K562 (cell line): ENCODE measurements around the gene EZH1. TPM values are rescaled to one million over a fixed set of nuclear protein-coding genes. Genes with fewer than 3 reads are reported as not detected.

Experiments
- ATAC-seq: fragments of 200-7000 bp; cut with Tn5 transposase; 3 replicates; pipeline ENCODE4 v1.9.1; 2020; ENCODE audit warnings: moderate library complexity
- BruUV-seq: library from RNA; stranded (reverse); fragments of 400-500 nt; replicated peaks from 2 replicates; lab custom pipeline; 2021; lab: Mats Ljungman, UMichigan
- CTCF ChIA-PET: fragments of 300-600 bp; formaldehyde crosslinking; extraction: SDS; loops from one replicate; lab custom pipeline; 2021; ENCODE audit warnings: low intra/inter-chr PET ratio; lab: Yijun Ruan, JAX
- POLR2A ChIA-PET: fragments of 300-600, 350-650 bp; sonication (Branson Sonifier 250); formaldehyde crosslinking; extraction: SDS; loops from one replicate; lab custom pipeline; 2021; ENCODE audit warnings: antibody characterized with exemption, inconsistent platforms; lab: Yijun Ruan, JAX
- DNase-seq, 4 experiments: peaks; one replicate each; pipeline versions ENCODE4 v3.0.0 to v3.0.0-alpha.2; 2011 to 2018; ENCODE audit warnings: low spot score in 3 of 4, mixed read lengths in 3 of 4; ENCODE audit errors: extremely low read depth in 1 of 4
- FAIRE-seq: peaks from 2 replicates; lab custom pipeline; 2011; peaks lifted over from hg19 to GRCh38; lab: Jason Lieb, UNC
- H2AFZ ChIP-seq: 2 replicates; pipeline ENCODE4 v1.6.0; 2011; ENCODE audit warnings: low read depth, low read length, control low read depth, inconsistent platforms
- H3K27ac ChIP-seq: fragments of 200-600 bp; 3 replicates; pipeline ENCODE4 v1.8.0; 2011; ENCODE audit warnings: low read depth, mild to moderate bottlenecking, control low read depth, inconsistent platforms, low read length, moderate library complexity, mixed read lengths; ENCODE audit errors: extremely low read depth
- H3K27me3 ChIP-seq, 2 experiments: fragments of 300-600 bp in 1 of 2; 2 replicates in 1 of 2; 3 replicates in 1 of 2; pipeline versions ENCODE4 v1.6.0 to v1.8.0; 2011; ENCODE audit warnings: inconsistent platforms in 2 of 2, low read length in 2 of 2, mild to moderate bottlenecking in 1 of 2, mixed read lengths in 1 of 2, moderate library complexity in 1 of 2; ENCODE audit not compliant: control insufficient read depth in 2 of 2, insufficient read depth in 2 of 2
- H3K36me3 ChIP-seq: fragments of 300-600 bp; 3 replicates; pipeline ENCODE4 v1.8.0; 2011; ENCODE audit warnings: mild to moderate bottlenecking, low read length, inconsistent platforms; ENCODE audit not compliant: control insufficient read depth, insufficient read depth
- H3K4me1 ChIP-seq, 2 experiments: fragments of 200-600 bp in 1 of 2; replicated peaks in 1 of 2; 2 replicates in 1 of 2; 3 replicates in 1 of 2; pipeline versions ENCODE4 v1.5.1 to v1.8.0; 2011; ENCODE audit warnings: inconsistent platforms in 2 of 2, low read length in 2 of 2, mild to moderate bottlenecking in 1 of 2, mixed read lengths in 1 of 2, moderate library complexity in 1 of 2; ENCODE audit not compliant: control insufficient read depth in 2 of 2, insufficient read depth in 2 of 2
- H3K4me2 ChIP-seq: 2 replicates; pipeline ENCODE4 v1.6.1; 2011; ENCODE audit warnings: low read length, control low read depth, inconsistent platforms, mixed read lengths; ENCODE audit not compliant: insufficient read depth
- H3K4me3 ChIP-seq: fragments of 200-600 bp; sonication (generic), shearing (Covaris generic); 2 replicates; pipeline ENCODE4 v1.5.1; 2016; ENCODE audit warnings: control low read depth, inconsistent platforms
- H3K79me2 ChIP-seq: fragments of 200-600 bp; 3 replicates; pipeline ENCODE4 v1.8.0; 2011; ENCODE audit warnings: low read length, inconsistent platforms; ENCODE audit not compliant: control insufficient read depth, insufficient read depth
- H3K9ac ChIP-seq, 2 experiments: 2 replicates each; pipeline versions ENCODE4 v1.6.0 to v1.6.1; 2011; ENCODE audit warnings: low read depth in 2 of 2, low read length in 2 of 2, control low read depth in 1 of 2, inconsistent platforms in 1 of 2, mild to moderate bottlenecking in 1 of 2, mixed read lengths in 1 of 2; ENCODE audit not compliant: insufficient read depth in 1 of 2
- H3K9me1 ChIP-seq: one replicate; pipeline ENCODE4 v1.6.0; 2011; ENCODE audit warnings: inconsistent platforms, mild to moderate bottlenecking, low read length, moderate library complexity; ENCODE audit not compliant: control insufficient read depth, insufficient read depth
- H3K9me3 ChIP-seq: replicated peaks from 2 replicates; pipeline ENCODE4 v1.5.1; 2011; ENCODE audit warnings: low read depth, low read length, inconsistent platforms; ENCODE audit not compliant: control insufficient read depth, insufficient read depth
- H4K20me1 ChIP-seq: replicated peaks from 2 replicates; pipeline ENCODE4 v1.6.1; 2011; ENCODE audit warnings: low read length, inconsistent platforms, mixed read lengths; ENCODE audit not compliant: control insufficient read depth, insufficient read depth
- ESRRA ChIP-seq: fragments of 450-650 bp; IDR thresholded peaks from 2 replicates; pipeline ENCODE4 v1.6.1; 2014; ENCODE audit warnings: low read depth, mild to moderate bottlenecking, moderate library complexity, borderline replicate concordance
- HNRNPH1 ChIP-seq: fragments of 200-400 bp; formaldehyde crosslinking; optimal IDR thresholded peaks from 2 replicates; pipeline ENCODE3; 2017; ENCODE audit warnings: low read depth, mild to moderate bottlenecking, low read length, moderate library complexity
- HNRNPUL1 ChIP-seq: fragments of 200-400 bp; formaldehyde crosslinking; IDR thresholded peaks from 2 replicates; pipeline ENCODE4 v1.6.1; 2017; ENCODE audit warnings: low read length
- POLR2AphosphoS2 ChIP-seq: IDR thresholded peaks from 2 replicates; pipeline ENCODE4 v1.6.1; 2012; ENCODE audit warnings: low read length, improper control_type of control experiment
- SNAPC5 ChIP-seq: fragments of 250-450 bp; sonication (Bioruptor Pico); IDR thresholded peaks from 2 replicates; pipeline ENCODE4 v1.8.0; 2021; ENCODE audit warnings: moderate library complexity, mild to moderate bottlenecking, inconsistent platforms
- ZNF3 ChIP-seq: fragments of 250-450 bp; sonication (Bioruptor Pico); IDR thresholded peaks from 2 replicates; pipeline ENCODE4 v1.5.0; 2021; ENCODE audit warnings: mild to moderate bottlenecking, moderate library complexity
- WGBS: fragments of 100-300 bp; shearing (Covaris generic); methylation state at CpG from one replicate; pipeline ENCODE4 v1.1.6; 2016; ENCODE audit warnings: low coverage, mixed read lengths; ENCODE audit not compliant: insufficient coverage; ENCODE audit errors: missing lambda C conversion rate; 5-methylcytosine and 5-hydroxymethylcytosine counted together
- in situ Hi-C: fragments of 300-500 bp; cut with MboI; formaldehyde crosslinking; loops from 4 replicates; pipeline ENCODE4 v1.15.0; 2018; ENCODE audit warnings: inconsistent platforms, mixed read lengths
- intact Hi-C: fragments of 100-400 bp; cut with micrococcal nuclease; formaldehyde crosslinking; loops from 2 replicates; pipeline ENCODE4 v1.14.2; 2022
- polyA plus RNA-seq, 8 experiments: library from polyadenylated mRNA; depleted of rRNA in 4 of 8; stranded (reverse) in 5 of 8; unstranded in 3 of 8; fragments of >200 nt; fragmentation: Nextera tagmentation in 2 of 8; fragmentation: Illumina TruSeq in 1 of 8; extraction: Ambion mirVana in 2 of 8; extraction: Trizol in 1 of 8; gene quantifications; 2 replicates each; pipeline versions ENCODE4 v1.2.1 to v1.2.3, GENCODE V29; 2011 to 2014; ENCODE audit warnings: inconsistent platforms in 1 of 8, missing spikeins in 1 of 8
- total RNA-seq, 7 experiments: library from RNA; depleted of rRNA in 6 of 7; stranded (reverse); fragments of >200 nt in 6 of 7; fragmentation: Illumina TruSeq in 2 of 7; extraction: Trizol in 2 of 7; gene quantifications; 2 replicates each; pipeline versions ENCODE4 v1.2.1 to v1.2.3, GENCODE V29; 2011 to 2021; ENCODE audit warnings: low replicate concordance in 1 of 7

Gene EZH1
- total and polyA plus RNA-seq, 9 of the 15 experiments (the other 6 are each of a cell fraction or from before 2014, with no cell fraction given) = 8.6 to 40.8 (median 22.9) TPM

- peaks cover 44% of the 10 kb centered on the region; the same call in 2 of the 3 replicates for H3K36me3 ChIP-seq
- FAIRE-seq (no peak), ATAC-seq (no peak; the same call in 2 of the 3 replicates), DNase-seq (no peak)
- H3K9me1 ChIP-seq = no peaks in the 10 kb centered on the region
- no peaks in the 10 kb centered on the region for H4K20me1 ChIP-seq
- peak overlapping the region in 1 of 2 experiments; percentile 68; a peak in 1 of 4 replicates for H3K9ac ChIP-seq
- in situ Hi-C loops = no loop called here
- ChIA-PET CTCF (no interaction called here), POLR2A (interaction anchor here (0.6 to 1.6 kb wide), 7 partner anchors 9 to 82 kb away, joined by 3 to 6 read pairs (median 4); partner anchors contain the start of gene PLEKHH3)
- intact Hi-C loops = no loop called here
- H2AFZ ChIP-seq = no peak overlapping the region
- H3K79me2 ChIP-seq = no peaks in the 10 kb centered on the region
- TF ChIP-seq SNAPC5 (CRISPR knock-in tag) (no peak), HNRNPUL1 (no peak), ZNF3 (CRISPR knock-in tag) (no peak), POLR2AphosphoS2 (peak; percentile 52; the same call in 1 of the 2 replicates), HNRNPH1 (no peak), ESRRA (no peak)
- no peak overlapping the region for H3K4me3 ChIP-seq
- H3K4me1 ChIP-seq = peaks cover 0 to 33% of the 10 kb centered on the region in 2 experiments; a peak in 2 of 5 replicates
- no peak overlapping the region for H3K4me2 ChIP-seq
- no peak overlapping the region for H3K27ac ChIP-seq
- H3K27me3 ChIP-seq = no peaks in the 10 kb centered on the region
- no TSS peak for BruUV-seq
- 50% methylated on average over 7 of the region's 7 CpGs for WGBS
- H3K9me3 ChIP-seq = no peaks in the 10 kb centered on the region
These were observed 77.5 kb downstream of the EZH1 start for GRCh38 chr17:42667088-42667951.
